ENCODE results near the gene CARD14. TPM values are rescaled to one million over a fixed set of nuclear protein-coding genes. Genes with fewer than 3 reads are reported as not detected.

CARD14 gene
- total RNA-seq, 6 experiments from 2014 or later = 0.20 to 0.29 (median 0.22) TPM; not detected in 3

Small RNA genes within 50 kb of the gene (small RNA-seq; reads per million reads assigned to genes)
- gene AC087741.2 = 0 reads per million in 2 experiments

Other genes with a start within 250 kb of the CARD14 start
- 10 to 100 TPM in 4 of 6 experiments, 1 to 10 TPM in 2; 5.8 to 21.0 (median 14.4) TPM for gene TBC1D16, start 134.2 kb upstream of the CARD14 start, total RNA-seq
- 1 to 10 TPM; 1.7 to 3.1 (median 2.1) TPM for gene CCDC40, start 133.4 kb upstream of the CARD14 start, total RNA-seq
- 10 to 100 TPM; 42.7 to 94.1 (median 71.0) TPM for gene GAA, start 68.4 kb upstream of the CARD14 start, total RNA-seq
- gene EIF4A3, start 22.9 kb upstream of the CARD14 start, total RNA-seq = 10 to 100 TPM; 21.6 to 41.7 (median 32.2) TPM
- 10 to 100 TPM in 5 of 6 experiments, 1 to 10 TPM in 1; 9.7 to 23.5 (median 15.7) TPM for gene SGSH, start 50.3 kb downstream of the CARD14 start, total RNA-seq
- gene SLC26A11, start 50.4 kb downstream of the CARD14 start, total RNA-seq = 1 to 10 TPM; 5.8 to 9.8 (median 6.5) TPM
- 10 to 100 TPM; 59.1 to 87.7 (median 73.0) TPM for gene RNF213, start 90.8 kb downstream of the CARD14 start, total RNA-seq
- 10 to 100 TPM in 5 of 6 experiments, 1 to 10 TPM in 1; 6.8 to 14.1 (median 11.3) TPM for gene ENDOV, start 245.1 kb downstream of the CARD14 start, total RNA-seq

All from right lobe of liver (tissue), 5 donors.